Activated CD4-positive, alpha-beta T cell treated with anti-CD3 and anti-CD28 coated beads, Interleukin-2, amount 50 U/mL, for 48 hours (primary cell): Measurements from ENCODE around the gene FGF14.

Experiments
- DNase-seq, 2 experiments: peaks; one replicate each; pipeline ENCODE4 v3.0.0-alpha.2; 2020

Gene FGF14

DNA sequence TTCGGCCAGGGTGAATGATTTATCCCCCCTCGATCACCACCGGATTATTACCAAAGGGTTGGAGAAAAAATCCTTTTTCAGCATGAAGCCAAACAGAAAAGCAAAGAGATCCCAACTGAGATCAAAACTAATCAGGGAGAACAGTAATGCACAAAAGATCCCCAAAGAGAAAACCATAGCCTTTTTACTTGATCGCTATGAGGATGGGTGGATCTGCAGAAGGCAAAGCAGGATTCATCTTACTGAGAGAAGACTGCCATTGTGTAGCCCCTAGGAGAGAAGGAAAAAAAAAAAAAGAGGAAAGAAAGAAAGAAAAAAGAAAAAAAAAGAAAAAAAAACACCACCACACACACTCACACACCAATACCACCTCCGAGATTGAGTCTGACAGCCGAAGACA, at the start of gene FGF14:
TSS of gene FGF14 (minus strand) at position 283 of the 400 bp plus-strand sequence.
- no peak for DNase-seq

GRCh38 chr13:102443249-102443648, 41.4 kb upstream of the FGF14 start:
- no peak for DNase-seq

- DNase-seq, result no peak
Observed at GRCh38 chr13:102441085-102441484, 39.2 kb upstream of the FGF14 start.

DNA sequence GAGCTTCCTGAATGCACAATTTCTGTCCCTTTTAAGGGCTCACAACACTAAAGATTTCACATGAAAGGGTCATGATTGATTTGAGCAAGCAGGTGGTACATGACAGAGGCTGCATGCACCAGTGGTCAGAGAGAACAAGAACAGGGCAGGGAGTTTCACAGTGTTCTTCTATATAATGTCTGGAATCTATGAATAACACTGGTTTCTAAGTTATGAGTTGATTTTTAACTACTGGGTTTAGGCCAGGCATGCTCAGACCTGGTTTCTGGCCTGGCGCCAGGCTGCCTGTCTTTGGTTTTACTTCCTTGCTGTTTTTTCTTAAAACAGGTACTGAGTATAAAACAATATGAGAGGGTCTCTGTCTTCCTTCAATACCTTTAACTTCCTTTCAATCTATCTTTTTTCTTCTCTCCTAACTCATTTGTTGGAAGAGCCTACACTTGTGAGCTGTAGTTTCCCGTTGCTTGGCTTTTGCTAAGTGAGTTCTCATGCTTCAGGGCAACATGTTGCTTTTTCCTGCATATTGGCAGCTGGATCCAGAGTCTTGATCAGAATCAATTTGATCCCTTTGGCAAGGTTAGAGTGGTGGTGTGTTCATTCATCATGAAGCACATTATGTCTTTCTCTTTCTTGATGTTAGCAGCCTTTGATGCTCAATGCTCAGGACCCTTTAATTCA, 38.5 kb upstream of the FGF14 start:
- no peak for DNase-seq

DNA sequence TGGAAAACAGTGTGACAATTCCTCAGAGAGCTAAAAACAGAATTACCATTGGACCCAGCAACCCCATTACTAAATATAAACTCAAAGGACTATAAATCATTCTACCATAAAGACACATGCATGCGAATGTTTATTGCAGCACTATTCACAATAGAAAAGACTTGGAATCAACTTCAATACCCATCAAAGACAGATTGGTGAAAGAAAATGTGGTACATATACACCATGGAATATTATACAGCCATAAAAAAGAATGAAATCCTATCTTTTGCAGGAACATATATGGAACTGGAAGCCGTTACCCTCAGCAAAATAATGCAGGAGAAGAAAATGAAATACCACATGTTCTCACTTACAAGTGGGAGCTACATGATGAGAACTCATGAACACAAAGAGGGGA, 20.8 kb upstream of the FGF14 start:
- DNase-seq, result no peak

DNA sequence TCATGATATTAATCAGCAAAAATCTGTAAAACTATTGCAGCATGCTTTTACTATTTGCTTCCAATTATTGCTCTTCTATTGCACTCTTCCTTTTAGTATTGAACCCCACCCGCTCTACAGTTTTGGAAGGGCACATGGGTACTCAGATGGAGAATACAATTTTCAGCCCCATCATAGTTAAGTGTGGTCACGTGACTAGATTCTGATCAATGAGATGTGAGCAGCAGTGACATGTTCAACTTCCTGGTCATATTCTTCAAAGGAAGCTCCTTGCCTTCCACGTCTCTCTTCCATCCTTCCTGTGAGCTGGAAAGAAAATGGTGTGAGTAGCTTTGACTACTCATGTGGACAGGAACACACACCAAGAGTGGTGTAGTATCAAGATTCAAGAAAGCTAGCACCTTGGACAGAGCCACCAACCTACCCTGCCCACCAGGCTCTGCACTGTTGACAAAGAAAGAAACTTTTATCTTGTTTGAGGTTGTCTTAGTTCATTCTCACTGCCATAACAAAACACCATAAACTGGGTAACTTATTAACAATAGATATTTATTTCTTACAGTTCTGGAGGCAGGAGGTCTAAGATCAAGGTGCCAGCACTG, 3.8 kb upstream of the FGF14 start:
- no peak for DNase-seq

DNA sequence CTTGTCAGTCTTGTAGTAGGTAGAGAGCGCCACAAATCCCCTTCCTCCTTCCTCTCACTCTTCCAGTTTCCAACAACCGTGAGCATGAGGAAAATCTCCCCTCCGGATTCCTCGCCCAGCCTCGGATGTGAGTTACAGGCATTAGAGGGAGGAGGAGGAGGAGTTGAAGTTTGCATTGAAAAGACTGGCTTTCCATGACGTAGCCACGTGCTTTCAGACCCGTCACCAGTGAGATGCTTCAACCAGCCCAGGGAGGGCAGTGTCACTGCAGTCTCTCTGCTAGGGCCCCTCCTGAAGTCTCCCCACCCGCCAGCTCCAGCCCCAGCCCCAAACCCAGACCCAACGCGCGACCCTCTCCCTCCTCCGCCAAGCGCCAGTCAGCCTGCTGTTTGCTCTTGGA, 442 bp upstream of the FGF14 start:
- peak; percentile 30 to 42 for DNase-seq

- peak in 1 of 2 experiments; percentile 5 for DNase-seq
Observed at GRCh38 chr13:102401265-102401664, 583 bp downstream of the FGF14 start.

GRCh38 chr13:102400675-102401145, 1.1 kb downstream of the FGF14 start:
- DNase-seq, result peak in 1 of 2 experiments; percentile 7

DNA sequence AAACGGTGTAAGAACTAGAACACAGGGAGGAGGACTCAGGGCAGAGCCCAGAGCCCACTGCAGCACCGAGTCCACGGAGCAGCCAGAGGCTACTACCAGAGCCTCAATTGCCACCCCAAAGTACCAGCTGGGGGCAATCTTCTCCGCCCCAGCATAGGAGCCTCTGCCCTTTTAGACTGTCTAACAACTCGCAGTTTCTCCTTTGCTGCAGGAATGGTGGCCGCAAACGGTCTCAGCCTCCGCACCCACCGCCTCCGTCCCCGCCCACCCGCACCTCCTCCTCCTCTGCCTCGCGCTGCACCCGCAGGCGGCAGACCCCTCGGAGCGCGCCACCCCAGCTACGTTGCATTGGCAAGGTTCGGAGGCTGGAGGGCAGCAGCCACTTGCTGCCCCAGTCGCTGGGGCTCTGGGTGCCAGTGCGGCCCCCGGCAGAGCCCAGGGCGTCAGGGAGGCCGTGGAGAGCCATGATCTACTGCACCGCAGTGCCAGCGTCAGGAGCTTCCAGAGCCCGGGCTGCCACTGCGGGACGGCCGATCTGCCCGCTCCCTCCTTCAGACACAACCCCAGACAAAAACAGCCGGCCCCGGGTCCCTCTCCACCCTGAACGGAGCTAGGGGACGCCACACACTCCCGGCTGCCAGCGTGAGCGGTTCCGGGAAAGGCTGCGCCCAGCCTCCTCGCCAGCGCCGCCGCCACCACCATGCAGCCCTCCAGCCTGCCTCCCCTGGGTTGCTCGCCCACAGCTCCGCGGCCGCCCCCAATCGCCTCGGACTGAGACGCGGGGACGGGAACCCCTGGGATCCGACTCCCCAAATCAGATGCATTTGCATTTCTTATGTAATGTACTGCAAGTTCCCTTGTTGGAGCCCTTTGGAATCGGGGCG, 1.8 kb downstream of the FGF14 start:
- DNase-seq, result peak; percentile 15 to 20

DNA sequence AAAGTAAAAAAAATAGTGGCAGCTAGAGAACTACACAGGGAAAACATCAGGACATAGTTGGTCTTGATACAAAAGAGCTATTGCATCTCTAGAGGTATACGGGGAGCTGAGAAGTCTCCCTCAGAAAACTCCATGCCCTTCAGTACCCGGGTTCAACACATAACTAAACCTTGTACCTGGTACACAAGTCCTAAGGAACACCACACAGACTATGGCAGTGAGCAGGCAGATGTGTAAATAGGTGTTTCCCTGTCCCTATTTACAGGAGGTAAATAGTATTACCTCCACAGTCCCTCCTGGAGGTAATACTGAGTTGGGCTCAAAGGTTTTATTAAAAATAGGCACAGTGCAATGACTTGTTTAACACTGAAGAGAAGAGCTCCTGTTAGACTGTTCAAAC, 5.9 kb downstream of the FGF14 start:
- DNase-seq, result no peak

GRCh38 chr13:102395174-102395573, 6.7 kb downstream of the FGF14 start:
- no peak for DNase-seq

DNA sequence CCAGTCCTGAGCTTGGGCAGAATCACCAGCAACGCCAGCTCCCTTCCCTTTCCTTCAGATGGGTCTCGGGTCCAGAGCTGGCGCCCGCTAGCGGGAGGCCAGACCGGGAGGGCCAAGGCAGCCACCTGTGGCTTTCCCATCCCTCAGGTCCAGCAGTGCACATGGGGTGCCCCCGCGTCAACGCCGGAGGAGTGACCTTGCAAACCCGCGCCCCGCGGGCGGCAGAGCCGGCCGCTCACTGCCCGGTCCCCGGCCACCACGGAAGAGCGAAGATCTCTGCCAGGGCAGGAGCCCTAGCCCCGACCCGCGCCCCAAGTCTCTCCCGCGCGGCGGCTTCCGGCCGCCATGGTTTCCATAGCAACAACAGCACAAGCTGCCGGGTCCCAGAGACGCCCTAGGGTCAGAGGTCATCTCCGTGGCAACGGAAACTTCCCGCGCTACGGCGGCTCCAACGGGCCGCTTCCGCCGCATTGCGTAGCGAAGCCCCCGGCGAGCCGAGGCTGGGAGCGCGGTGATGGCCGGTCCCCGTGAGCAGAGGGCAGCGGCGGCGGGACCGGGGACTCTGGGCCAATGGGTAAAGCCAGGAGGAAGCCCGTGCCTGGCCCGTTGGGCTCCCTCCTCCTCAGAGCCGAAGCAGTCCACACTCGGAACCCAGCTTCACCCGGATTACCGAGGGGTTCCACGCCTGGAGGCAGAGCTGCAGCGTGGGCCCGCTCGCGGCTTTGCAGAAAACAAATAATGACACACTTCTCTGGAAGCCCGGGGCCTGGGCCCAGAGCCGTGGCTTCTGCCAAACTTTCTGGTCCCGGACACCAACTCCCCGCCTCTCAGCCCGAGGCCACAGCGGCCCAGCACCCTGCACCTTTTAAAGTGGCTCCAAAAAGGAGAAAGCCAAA, 7.4 kb downstream of the FGF14 start:
- DNase-seq, result peak; percentile 98

GRCh38 chr13:102392481-102393209, 9.2 kb downstream of the FGF14 start:
- DNase-seq, result peak; percentile 6 to 23

GRCh38 chr13:102386461-102386860, 15.4 kb downstream of the FGF14 start:
- DNase-seq, result no peak

DNA sequence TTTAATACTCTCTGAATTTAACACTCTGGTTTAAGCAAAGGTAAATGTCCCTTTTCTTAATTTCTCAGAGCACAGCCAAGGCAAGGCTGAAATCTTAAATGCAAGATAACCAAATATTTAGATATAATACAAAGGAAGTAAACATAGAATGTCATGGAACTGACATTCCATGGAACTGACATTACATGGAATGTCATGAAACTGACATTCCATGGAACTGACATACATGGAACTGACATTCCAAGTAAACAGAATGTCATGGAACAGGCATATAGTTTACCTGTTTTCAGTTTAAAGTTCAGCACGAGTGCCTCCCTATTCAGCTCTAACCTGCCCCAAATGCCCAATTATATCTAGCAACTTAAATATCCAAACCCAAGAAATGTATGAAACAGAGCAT, 21.8 kb downstream of the FGF14 start:
- no peak for DNase-seq

DNA sequence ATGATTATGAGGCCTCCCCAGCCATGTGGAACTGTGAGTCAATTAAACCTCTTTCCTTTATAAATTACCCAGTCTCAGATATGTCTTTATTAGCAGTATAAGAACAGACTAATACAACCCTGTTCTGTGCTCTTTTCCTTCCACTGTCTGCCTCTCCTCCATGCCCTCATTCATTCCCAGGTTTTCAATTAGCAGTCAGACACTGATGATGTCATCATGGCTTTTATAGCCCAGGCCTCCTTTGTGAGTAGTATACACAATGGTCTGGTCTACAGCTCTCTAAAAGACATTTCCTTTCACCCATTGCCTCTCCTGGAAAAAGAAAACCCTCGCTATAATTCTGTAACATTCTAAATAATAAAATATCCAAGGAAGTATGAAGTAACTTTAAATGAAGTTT, 25.5 kb downstream of the FGF14 start:
- DNase-seq, result no peak

DNA sequence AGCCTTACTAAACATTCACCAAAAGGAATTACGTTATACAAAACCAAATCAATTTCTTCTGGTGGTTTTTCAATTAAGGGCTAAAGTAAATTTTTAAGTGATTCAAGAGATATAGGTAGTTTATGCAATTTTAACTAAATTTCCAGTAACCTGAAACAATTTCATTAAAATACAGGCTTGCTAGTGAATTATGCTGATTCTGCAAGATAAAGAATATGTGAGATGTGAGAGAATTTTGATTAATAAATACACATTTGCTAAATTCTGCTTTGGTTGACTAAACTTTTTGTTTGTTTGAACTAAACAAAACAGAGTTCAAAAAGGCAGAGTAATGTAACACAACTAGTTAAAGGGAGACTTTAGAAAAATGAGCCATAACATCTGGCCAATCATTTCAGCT, 27.1 kb downstream of the FGF14 start:
- no peak for DNase-seq

DNA sequence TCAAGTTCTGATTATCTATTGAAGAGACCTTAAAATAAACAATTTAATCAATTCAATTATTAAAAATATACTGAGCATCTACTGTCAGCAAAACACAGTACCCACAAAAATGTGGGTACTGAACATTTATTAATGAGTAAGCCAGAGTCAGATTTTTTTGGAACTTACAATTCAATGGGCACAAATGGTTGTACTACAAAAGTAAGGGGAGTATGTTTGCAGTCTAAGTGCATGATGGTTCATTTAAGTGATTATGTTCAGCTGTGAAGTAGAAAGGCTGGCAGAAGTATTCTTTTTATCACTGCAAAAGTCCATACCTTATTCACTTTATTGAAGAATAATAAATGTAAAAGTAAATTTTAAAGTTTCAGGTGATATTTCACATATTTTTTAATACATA, 27.6 kb downstream of the FGF14 start:
- DNase-seq, result no peak

DNA sequence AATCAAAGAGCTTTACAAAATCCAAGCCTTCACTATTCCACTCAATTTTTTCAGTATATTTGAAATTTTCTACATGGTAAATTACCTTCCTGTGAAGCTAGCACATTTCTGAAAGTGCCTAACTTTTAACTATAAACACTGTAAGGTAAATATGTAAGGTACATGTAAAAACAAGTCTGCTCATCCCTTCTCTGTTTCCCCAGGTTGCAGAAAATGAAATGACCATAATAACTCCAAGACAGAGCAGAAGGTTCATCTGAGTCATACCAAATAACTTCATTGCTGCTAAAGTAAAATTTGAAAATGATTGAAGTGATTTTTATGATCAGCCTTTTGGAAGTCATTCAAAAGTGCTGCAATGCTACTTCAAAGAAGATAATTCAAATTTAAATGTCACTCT, 28.6 kb downstream of the FGF14 start:
- no peak for DNase-seq

GRCh38 chr13:102369302-102369701, 32.5 kb downstream of the FGF14 start:
- DNase-seq, result no peak

DNA sequence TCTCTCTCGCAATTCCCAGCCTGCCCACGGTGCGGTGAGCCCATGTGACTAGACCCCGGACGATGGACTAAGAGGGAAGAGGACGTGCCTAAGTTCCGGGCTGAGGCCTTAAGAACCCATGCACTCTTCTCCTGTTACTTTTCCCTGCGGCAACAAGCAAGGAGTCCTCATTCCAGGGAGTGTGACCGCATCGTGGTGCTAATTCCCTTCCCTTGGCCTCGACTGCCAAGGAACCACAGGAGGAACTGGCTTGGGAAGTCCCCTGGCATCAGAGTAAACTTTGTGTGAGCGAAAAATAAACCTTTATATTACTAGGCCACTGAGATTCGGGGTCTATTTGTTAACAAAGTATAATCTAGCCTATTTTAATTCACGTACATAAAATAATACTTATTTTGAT, 34.0 kb downstream of the FGF14 start:
- DNase-seq, result no peak
